H1 (cell line): ENCODE measurements around the gene ARHGEF6. TPM values are rescaled to one million over a fixed set of nuclear protein-coding genes. Genes with fewer than 3 reads are reported as not detected.

Experiments
- CTCF ChIA-PET: fragments of 300-600 bp; sonication (Branson Sonifier 250); formaldehyde crosslinking; loops from one replicate; lab custom pipeline; 2021; ENCODE audit not compliant: partially characterized antibody; lab: Charles Lee
- POLR2A ChIA-PET: fragments of 300-600 bp; sonication (Branson Sonifier 250); formaldehyde crosslinking; loops from one replicate; lab custom pipeline; 2021; ENCODE audit warnings: inconsistent platforms; ENCODE audit not compliant: partially characterized antibody; lab: Charles Lee
- DNase-seq, 2 experiments: peaks; one replicate each; pipeline versions ENCODE4 v3.0.0 to v3.0.0-alpha.2; 2010 to 2022; ENCODE audit warnings: low spot score in 2 of 2, low read depth in 1 of 2, mixed read lengths in 1 of 2
- FAIRE-seq: peaks from 2 replicates; lab custom pipeline; 2011; peaks lifted over from hg19 to GRCh38; lab: Jason Lieb, UNC
- H2AFZ ChIP-seq: 2 replicates; pipeline ENCODE4 v1.8.1; 2012; ENCODE audit warnings: low read length, inconsistent platforms
- H2AK5ac ChIP-seq: 2 replicates; pipeline ENCODE4 v1.6.1; 2013; ENCODE audit warnings: low read depth, low read length
- H2BK120ac ChIP-seq: replicated peaks from 2 replicates; pipeline ENCODE3; 2013; ENCODE audit warnings: low read depth, low read length, inconsistent platforms
- H2BK12ac ChIP-seq: 2 replicates; pipeline ENCODE4 v1.6.1; 2013; ENCODE audit warnings: low read depth, low read length
- H2BK15ac ChIP-seq: 2 replicates; pipeline ENCODE4 v1.6.1; 2013; ENCODE audit warnings: low read length
- H2BK20ac ChIP-seq: 2 replicates; pipeline ENCODE4 v1.6.1; 2013; ENCODE audit warnings: low read length
- H2BK5ac ChIP-seq: 2 replicates; pipeline ENCODE4 v1.6.1; 2013; ENCODE audit warnings: low read depth, low read length
- H3K14ac ChIP-seq: 2 replicates; pipeline ENCODE4 v1.6.1; 2013; ENCODE audit warnings: inconsistent platforms; ENCODE audit not compliant: insufficient read length
- H3K18ac ChIP-seq: 2 replicates; pipeline ENCODE4 v1.6.1; 2013; ENCODE audit warnings: low read length; ENCODE audit errors: extremely low read depth
- H3K23ac ChIP-seq: 2 replicates; pipeline ENCODE4 v1.6.1; 2013; ENCODE audit warnings: inconsistent platforms; ENCODE audit not compliant: insufficient read length
- H3K23me2 ChIP-seq: 2 replicates; pipeline ENCODE4 v1.6.1; 2013; ENCODE audit warnings: low read depth, low read length
- H3K27ac ChIP-seq: 2 replicates; pipeline ENCODE4 v1.6.1; 2011; ENCODE audit warnings: low read depth, low read length, inconsistent platforms
- H3K27me3 ChIP-seq, 4 experiments: replicated peaks in 1 of 4; 1 replicate in 1 of 4; 2 replicates in 3 of 4; pipeline versions ENCODE4 v1.6.1 to v1.8.1; 2011 to 2013; ENCODE audit warnings: low read length in 3 of 4, mild to moderate bottlenecking in 3 of 4, inconsistent platforms in 2 of 4, mixed read lengths in 2 of 4, moderate library complexity in 1 of 4; ENCODE audit not compliant: control insufficient read depth in 3 of 4, insufficient read depth in 3 of 4; ENCODE audit errors: extremely low read depth in 1 of 4
- H3K36me3 ChIP-seq, 4 experiments: 2 replicates each; pipeline versions ENCODE4 v1.6.1 to v1.8.1; 2011 to 2013; ENCODE audit warnings: mild to moderate bottlenecking in 4 of 4, low read length in 3 of 4, moderate library complexity in 2 of 4, control low read depth in 1 of 4, inconsistent platforms in 1 of 4; ENCODE audit not compliant: insufficient read depth in 4 of 4, control insufficient read depth in 2 of 4
- H3K4ac ChIP-seq: replicated peaks from 2 replicates; pipeline ENCODE3; 2013; ENCODE audit warnings: low read length, low read depth, mixed read lengths, inconsistent platforms; ENCODE audit not compliant: insufficient read length
- H3K4me1 ChIP-seq, 4 experiments: replicated peaks in 1 of 4; 1 replicate in 1 of 4; 2 replicates in 3 of 4; pipeline versions ENCODE4 v1.6.1 to v1.8.1; 2011 to 2013; ENCODE audit warnings: low read length in 3 of 4, inconsistent platforms in 2 of 4, mixed read lengths in 1 of 4; ENCODE audit not compliant: insufficient read depth in 4 of 4, control insufficient read depth in 3 of 4
- H3K4me2 ChIP-seq, 2 experiments: 2 replicates each; pipeline versions ENCODE4 v1.6.1 to v1.8.1; 2011 to 2013; ENCODE audit warnings: low read depth in 2 of 2, low read length in 2 of 2, control low read depth in 1 of 2, inconsistent platforms in 1 of 2, mild to moderate bottlenecking in 1 of 2; ENCODE audit not compliant: insufficient read depth in 1 of 2
- H3K4me3 ChIP-seq, 4 experiments: fragments of 200-600, 300-600 bp in 1 of 4; sonication (generic), shearing (Covaris generic), sonication (Bioruptor Twin) in 1 of 4; 2 replicates each; pipeline versions ENCODE4 v1.5.1 to v1.8.1; 2011 to 2016; ENCODE audit warnings: low read length in 4 of 4, low read depth in 3 of 4, control low read depth in 2 of 4, inconsistent platforms in 2 of 4, mild to moderate bottlenecking in 2 of 4, mixed read lengths in 1 of 4, moderate library complexity in 1 of 4; ENCODE audit not compliant: insufficient read depth in 2 of 4; ENCODE audit errors: extremely low read depth in 1 of 4
- H3K56ac ChIP-seq: replicated peaks from 2 replicates; pipeline ENCODE3; 2013; ENCODE audit warnings: low read depth, mild to moderate bottlenecking, mixed read lengths, low read length, inconsistent platforms; ENCODE audit not compliant: insufficient read length
- H3K79me1 ChIP-seq: 2 replicates; pipeline ENCODE4 v1.6.1; 2013; ENCODE audit warnings: low read depth, low read length, control low read depth
- H3K79me2 ChIP-seq, 2 experiments: 2 replicates each; pipeline versions ENCODE4 v1.6.1 to v1.8.1; 2012 to 2013; ENCODE audit warnings: low read length in 2 of 2, mild to moderate bottlenecking in 2 of 2, inconsistent platforms in 1 of 2; ENCODE audit not compliant: insufficient read depth in 2 of 2, control insufficient read depth in 1 of 2
- H3K9ac ChIP-seq, 4 experiments: replicated peaks in 1 of 4; 1 replicate in 1 of 4; 2 replicates in 3 of 4; pipeline versions ENCODE4 v1.6.1 to v1.8.1; 2011 to 2013; ENCODE audit warnings: low read depth in 3 of 4, low read length in 3 of 4, control low read depth in 2 of 4, mild to moderate bottlenecking in 2 of 4, moderate library complexity in 2 of 4, inconsistent platforms in 1 of 4; ENCODE audit errors: extremely low read depth in 1 of 4
- H3K9me3 ChIP-seq, 2 experiments: 2 replicates each; pipeline versions ENCODE4 v1.6.1 to v1.8.1; 2012 to 2013; ENCODE audit warnings: mild to moderate bottlenecking in 2 of 2, moderate library complexity in 2 of 2, control low read depth in 1 of 2, inconsistent platforms in 1 of 2, low read depth in 1 of 2, low read length in 1 of 2, mixed read lengths in 1 of 2; ENCODE audit not compliant: insufficient read depth in 2 of 2
- H4K20me1 ChIP-seq, 2 experiments: replicated peaks in 1 of 2; 2 replicates each; pipeline versions ENCODE3 to v1.8.1; 2011 to 2013; ENCODE audit warnings: inconsistent platforms in 2 of 2, low read length in 2 of 2, mild to moderate bottlenecking in 1 of 2; ENCODE audit not compliant: insufficient read depth in 2 of 2, control insufficient read depth in 1 of 2
- H4K5ac ChIP-seq: 2 replicates; pipeline ENCODE4 v1.6.1; 2013; ENCODE audit warnings: low read length, low read depth, mixed read lengths, inconsistent platforms; ENCODE audit not compliant: insufficient read length
- H4K8ac ChIP-seq: 2 replicates; pipeline ENCODE4 v1.8.0; 2013; ENCODE audit warnings: mild to moderate bottlenecking, moderate library complexity, low read length, inconsistent platforms; ENCODE audit not compliant: insufficient read depth; ENCODE audit errors: extremely low read depth
- H4K91ac ChIP-seq: replicated peaks from 2 replicates; pipeline ENCODE3; 2013; ENCODE audit warnings: low read length, mixed read lengths, inconsistent platforms; ENCODE audit not compliant: insufficient read length
- HDAC6 ChIP-seq: IDR thresholded peaks from one replicate; pipeline ENCODE4 v1.7.1; 2012; ENCODE audit warnings: low read depth, mild to moderate bottlenecking, inconsistent platforms, low read length, moderate library complexity
- JUN ChIP-seq: IDR thresholded peaks from 2 replicates; pipeline ENCODE4 v1.6.1; 2011; ENCODE audit warnings: low read depth, mild to moderate bottlenecking, improper control_type of control experiment, low read length
- TCF12 ChIP-seq: IDR thresholded peaks from 2 replicates; pipeline ENCODE4 v1.6.1; 2011; ENCODE audit warnings: low read depth, mild to moderate bottlenecking, low read length
- WGBS, 2 experiments: shearing (Covaris generic) in 1 of 2; methylation state at CpG; one replicate each; pipeline versions ENCODE4 v1.1.6 to v1.1.7; 2013 to 2015; ENCODE audit warnings: low lambda C conversion rate in 2 of 2, mixed read lengths in 2 of 2, inconsistent platforms in 1 of 2, low coverage in 1 of 2, missing lambda C conversion rate in 1 of 2; ENCODE audit not compliant: insufficient replicate concordance in 2 of 2, insufficient coverage in 1 of 2, insufficient read length in 1 of 2; ENCODE audit errors: extremely low coverage in 1 of 2, missing lambda C conversion rate in 1 of 2; 5-methylcytosine and 5-hydroxymethylcytosine counted together
- polyA plus RNA-seq, 7 experiments: library from polyadenylated mRNA; depleted of rRNA in 3 of 7; stranded (reverse) in 5 of 7; unstranded in 2 of 7; fragments of >200 nt in 5 of 7; fragments of 200-250 nt in 2 of 7; gene quantifications; 1 replicate in 5 of 7; 2 replicates in 1 of 7; 4 replicates in 1 of 7; pipeline versions ENCODE4 v1.2.1 to v1.2.3, GENCODE V29; 2011 to 2013; ENCODE audit warnings: missing spikeins in 2 of 7, mixed read lengths in 2 of 7
- total RNA-seq: library from RNA; stranded (reverse); fragmentation: NEBNext Ultra II Directional; extraction: Animal tissue kit (Norgen Biotek cat#: 25700); gene quantifications from 2 replicates; pipeline ENCODE4 v1.2.1, GENCODE V29; 2021

ARHGEF6 gene
- total and polyA plus RNA-seq, 2 of the 8 experiments (the other 6 are each of a cell fraction or from before 2014, with no cell fraction given): 3.6 to 3.7 TPM

DNA sequence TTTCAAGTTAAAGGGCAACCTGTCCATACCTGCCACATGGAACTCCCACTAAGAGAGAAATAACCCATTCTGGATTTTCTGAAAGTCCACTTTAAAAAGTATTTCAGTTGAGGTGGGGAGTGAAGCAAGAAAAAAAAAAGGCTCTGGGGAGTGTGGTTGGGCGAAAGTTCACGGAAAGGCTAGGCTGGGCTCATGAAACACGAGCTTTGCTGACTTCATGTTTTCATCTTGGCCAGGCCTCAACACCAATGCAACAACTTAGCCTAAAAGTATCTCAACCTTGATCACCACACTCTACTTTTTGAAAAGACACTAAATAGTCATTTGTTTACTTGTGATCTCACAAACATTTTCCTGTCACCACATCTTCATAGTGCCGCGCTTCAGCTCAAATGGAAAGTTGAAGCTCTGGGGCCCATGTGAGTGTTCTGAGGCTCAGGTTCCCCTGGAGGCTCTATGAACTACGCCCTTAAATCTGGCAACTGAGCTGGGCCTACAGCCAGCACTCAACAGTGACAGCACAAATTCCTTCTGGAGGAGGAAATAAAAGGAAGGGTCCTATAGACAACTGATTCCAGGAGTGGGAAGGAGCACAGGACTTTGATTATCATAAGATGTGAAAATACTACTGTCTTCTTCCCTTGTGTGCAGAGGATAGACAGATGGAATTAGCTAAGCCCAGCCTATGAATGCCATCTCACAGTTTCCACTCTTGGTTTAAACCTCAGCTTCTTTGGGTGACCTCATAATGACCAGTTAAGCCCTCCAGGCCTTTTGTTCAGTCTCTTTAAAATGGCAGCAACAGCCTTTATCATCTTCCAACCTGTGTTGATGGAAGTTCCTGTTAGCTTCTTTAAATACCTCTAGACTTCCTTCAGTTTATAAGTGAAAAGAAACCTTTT lies 127.7 kb downstream of the ARHGEF6 start:
- Histone ChIP-seq H3K23me2 (no peaks in the 10 kb centered on the region), H2AFZ (no peak overlapping the region), H2BK5ac (no peak overlapping the region), H2BK12ac (no peak overlapping the region), H3K9me3 (no peaks in the 10 kb centered on the region), H3K9ac (no peak overlapping the region), H3K27ac (no peak overlapping the region), H3K27me3 (no peaks in the 10 kb centered on the region), H3K14ac (no peak overlapping the region), H4K20me1 (no peaks in the 10 kb centered on the region), H4K91ac (no peak overlapping the region), H3K18ac (no peak overlapping the region), H4K8ac (no peak overlapping the region), H2BK20ac (no peak overlapping the region), H3K79me1 (no peaks in the 10 kb centered on the region), H3K4me1 (peaks cover 0 to 3% (median 0%) of the 10 kb centered on the region in 4 experiments; a peak in 1 of 7 replicates), H3K56ac (no peak overlapping the region), H3K23ac (no peak overlapping the region), H3K79me2 (no peaks in the 10 kb centered on the region), H2BK120ac (no peak overlapping the region), H3K4me2 (no peak overlapping the region), H4K5ac (no peak overlapping the region), H3K4me3 (no peak overlapping the region), H2BK15ac (no peak overlapping the region), H3K36me3 (no peaks in the 10 kb centered on the region), H3K4ac (no peak overlapping the region), H2AK5ac (no peak overlapping the region)
- ChIA-PET CTCF (interaction anchor here (0.8 kb wide), 1 partner anchor 76 kb away, joined by 3 read pairs; no protein-coding TSS in a partner anchor), POLR2A (no interaction called here)
- TF ChIP-seq TCF12 (no peak), JUN (no peak), HDAC6 (no peak)
- FAIRE-seq: no peak
- WGBS, 2 experiments: 88% methylated on average over 5 of the region's 6 CpGs; no CpG with 5 or more reads in 1 of the 2 experiments
- no peak for DNase-seq
